Progenitor cell of endocrine pancreas (in vitro differentiated cells): ENCODE results near the gene DAB2. TPM values are rescaled to one million over a fixed set of nuclear protein-coding genes. Genes with fewer than 3 reads are reported as not detected.

Experiments used
- DNase-seq: peaks from one replicate; pipeline ENCODE4 v3.0.0; 2021; ENCODE audit warnings: low spot score; ENCODE audit not compliant: unreplicated experiment
- H3K27ac Mint-ChIP-seq: 2 replicates; pipeline ENCODE4 v1.8.0; 2021; ENCODE audit warnings: mild to moderate bottlenecking, moderate library complexity, mixed read lengths
- H3K27me3 Mint-ChIP-seq: 2 replicates; pipeline ENCODE4 v1.8.0; 2021; ENCODE audit warnings: mixed read lengths
- H3K36me3 Mint-ChIP-seq: 2 replicates; pipeline ENCODE4 v1.8.0; 2022; ENCODE audit warnings: mixed read lengths; ENCODE audit not compliant: insufficient read depth
- H3K4me1 Mint-ChIP-seq: 2 replicates; pipeline ENCODE4 v1.8.0; 2021; ENCODE audit warnings: low read depth, mixed read lengths
- H3K4me3 Mint-ChIP-seq: 2 replicates; pipeline ENCODE4 v1.8.0; 2021; ENCODE audit warnings: low read depth, mild to moderate bottlenecking, moderate library complexity, mixed read lengths
- H3K9me3 Mint-ChIP-seq: 2 replicates; pipeline ENCODE4 v1.8.0; 2021; ENCODE audit warnings: low read depth, mixed read lengths
- CTCF ChIP-seq: fragments of 200-600 bp; sonication (generic); IDR thresholded peaks from one replicate; pipeline ENCODE4 v1.5.0; 2021; ENCODE audit warnings: antibody characterized with exemption, mild to moderate bottlenecking; ENCODE audit not compliant: unreplicated experiment
- total RNA-seq: library from RNA; stranded (reverse); gene quantifications from 2 replicates; pipeline ENCODE4 v1.2.1, GENCODE V29; 2021

DAB2 gene
- total RNA-seq, 1 donor from 2014 or later, result 46.0 TPM

- Mint-ChIP-seq H3K27me3 (no peaks in the 10 kb centered on the region), H3K27ac (no peak overlapping the region), H3K9me3 (peaks cover 6% of the 10 kb centered on the region), H3K36me3 (no peaks in the 10 kb centered on the region), H3K4me1 (peaks cover 2% of the 10 kb centered on the region), H3K4me3 (no peak overlapping the region)
- TF ChIP-seq CTCF, result no peak
- no peak for DNase-seq
Observed at GRCh38 chr5:39361306-39361705, 63.5 kb downstream of the DAB2 start.

GRCh38 chr5:39360471-39361111 is 64.2 kb downstream of the DAB2 start:
- Mint-ChIP-seq H3K27ac (no peak overlapping the region), H3K4me3 (no peak overlapping the region), H3K9me3 (peaks cover 6% of the 10 kb centered on the region), H3K36me3 (no peaks in the 10 kb centered on the region), H3K27me3 (no peaks in the 10 kb centered on the region), H3K4me1 (peaks cover 2% of the 10 kb centered on the region)
- no peak for DNase-seq
- TF ChIP-seq CTCF, result no peak

- H3K9me3 Mint-ChIP-seq, result peaks cover 12% of the 10 kb centered on the region
Observed at GRCh38 chr5:39356263-39356662, 68.5 kb downstream of the DAB2 start.

GRCh38 chr5:39355324-39355723 is 69.5 kb downstream of the DAB2 start:
- no peak overlapping the region for H3K4me3 Mint-ChIP-seq
- H3K4me1 Mint-ChIP-seq, result no peaks in the 10 kb centered on the region
- no peak overlapping the region for H3K27ac Mint-ChIP-seq
- TF ChIP-seq CTCF, result no peak
- no peaks in the 10 kb centered on the region for H3K27me3 Mint-ChIP-seq
- H3K36me3 Mint-ChIP-seq, result no peaks in the 10 kb centered on the region
- H3K9me3 Mint-ChIP-seq, result peaks cover 12% of the 10 kb centered on the region
- DNase-seq, result no peak

More at GRCh38 chr5:39356263-39356662, 68.5 kb downstream of the DAB2 start:
- no peaks in the 10 kb centered on the region for H3K27me3 Mint-ChIP-seq
- H3K27ac Mint-ChIP-seq, result no peak overlapping the region
- H3K4me3 Mint-ChIP-seq, result no peak overlapping the region
- no peak for DNase-seq
- H3K36me3 Mint-ChIP-seq, result no peaks in the 10 kb centered on the region
- no peak for TF ChIP-seq CTCF
- no peaks in the 10 kb centered on the region for H3K4me1 Mint-ChIP-seq

- H3K9me3 Mint-ChIP-seq, result peaks cover 17% of the 10 kb centered on the region
- H3K36me3 Mint-ChIP-seq, result no peaks in the 10 kb centered on the region
- no peak for DNase-seq
- H3K27ac Mint-ChIP-seq, result no peak overlapping the region
- TF ChIP-seq CTCF, result no peak
- H3K27me3 Mint-ChIP-seq, result no peaks in the 10 kb centered on the region
- H3K4me3 Mint-ChIP-seq, result no peak overlapping the region
- no peaks in the 10 kb centered on the region for H3K4me1 Mint-ChIP-seq
Observed at GRCh38 chr5:39353717-39354399, 70.9 kb downstream of the DAB2 start.
